PC-9 (cell line): Measurements from ENCODE around the gene F2RL2.

ENCODE experiments used
- CTCF ChIP-seq: fragments of 200-600 bp; sonication (generic); conservative IDR thresholded peaks from 2 replicates; pipeline ENCODE4 v1.6.1; 2017; ENCODE audit warnings: mixed run types, antibody characterized with exemption, mild to moderate bottlenecking, moderate library complexity
- EZH2 ChIP-seq: fragments of 200-600 bp; sonication (generic); IDR thresholded peaks from 2 replicates; pipeline ENCODE4 v1.8.0; 2017; ENCODE audit warnings: antibody characterized with exemption, low read depth

GRCh38 chr5:76576450-76576849 lies 46.8 kb downstream of the F2RL2 start:
- TF ChIP-seq CTCF (no peak), EZH2 (no peak)
